ENCODE results near the gene SNAPC4. TPM values are rescaled to one million over a fixed set of nuclear protein-coding genes. Genes with fewer than 3 reads are reported as not detected.

The SNAPC4 gene, protein sequence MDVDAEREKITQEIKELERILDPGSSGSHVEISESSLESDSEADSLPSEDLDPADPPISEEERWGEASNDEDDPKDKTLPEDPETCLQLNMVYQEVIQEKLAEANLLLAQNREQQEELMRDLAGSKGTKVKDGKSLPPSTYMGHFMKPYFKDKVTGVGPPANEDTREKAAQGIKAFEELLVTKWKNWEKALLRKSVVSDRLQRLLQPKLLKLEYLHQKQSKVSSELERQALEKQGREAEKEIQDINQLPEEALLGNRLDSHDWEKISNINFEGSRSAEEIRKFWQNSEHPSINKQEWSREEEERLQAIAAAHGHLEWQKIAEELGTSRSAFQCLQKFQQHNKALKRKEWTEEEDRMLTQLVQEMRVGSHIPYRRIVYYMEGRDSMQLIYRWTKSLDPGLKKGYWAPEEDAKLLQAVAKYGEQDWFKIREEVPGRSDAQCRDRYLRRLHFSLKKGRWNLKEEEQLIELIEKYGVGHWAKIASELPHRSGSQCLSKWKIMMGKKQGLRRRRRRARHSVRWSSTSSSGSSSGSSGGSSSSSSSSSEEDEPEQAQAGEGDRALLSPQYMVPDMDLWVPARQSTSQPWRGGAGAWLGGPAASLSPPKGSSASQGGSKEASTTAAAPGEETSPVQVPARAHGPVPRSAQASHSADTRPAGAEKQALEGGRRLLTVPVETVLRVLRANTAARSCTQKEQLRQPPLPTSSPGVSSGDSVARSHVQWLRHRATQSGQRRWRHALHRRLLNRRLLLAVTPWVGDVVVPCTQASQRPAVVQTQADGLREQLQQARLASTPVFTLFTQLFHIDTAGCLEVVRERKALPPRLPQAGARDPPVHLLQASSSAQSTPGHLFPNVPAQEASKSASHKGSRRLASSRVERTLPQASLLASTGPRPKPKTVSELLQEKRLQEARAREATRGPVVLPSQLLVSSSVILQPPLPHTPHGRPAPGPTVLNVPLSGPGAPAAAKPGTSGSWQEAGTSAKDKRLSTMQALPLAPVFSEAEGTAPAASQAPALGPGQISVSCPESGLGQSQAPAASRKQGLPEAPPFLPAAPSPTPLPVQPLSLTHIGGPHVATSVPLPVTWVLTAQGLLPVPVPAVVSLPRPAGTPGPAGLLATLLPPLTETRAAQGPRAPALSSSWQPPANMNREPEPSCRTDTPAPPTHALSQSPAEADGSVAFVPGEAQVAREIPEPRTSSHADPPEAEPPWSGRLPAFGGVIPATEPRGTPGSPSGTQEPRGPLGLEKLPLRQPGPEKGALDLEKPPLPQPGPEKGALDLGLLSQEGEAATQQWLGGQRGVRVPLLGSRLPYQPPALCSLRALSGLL (N-terminal part only)
- 19.1 and 21.4 TPM in 2 replicates for total RNA-seq (2014; rRNA removed; shearing (Covaris generic))

GRCh38 chr9:136400038-136400834 is at the start of gene SNAPC4:
TSS of gene SNAPC4 (minus strand) at chr9:136400170. CDS start at chr9:136398428, 1,742 bp downstream.

GRCh38 chr9:136439481-136440408 is 39.8 kb upstream of the SNAPC4 start, which contains the start of gene INPP5E:
TSS of gene INPP5E (minus strand) at chr9:136439845. CDS start at chr9:136439419, 426 bp downstream.

DNA sequence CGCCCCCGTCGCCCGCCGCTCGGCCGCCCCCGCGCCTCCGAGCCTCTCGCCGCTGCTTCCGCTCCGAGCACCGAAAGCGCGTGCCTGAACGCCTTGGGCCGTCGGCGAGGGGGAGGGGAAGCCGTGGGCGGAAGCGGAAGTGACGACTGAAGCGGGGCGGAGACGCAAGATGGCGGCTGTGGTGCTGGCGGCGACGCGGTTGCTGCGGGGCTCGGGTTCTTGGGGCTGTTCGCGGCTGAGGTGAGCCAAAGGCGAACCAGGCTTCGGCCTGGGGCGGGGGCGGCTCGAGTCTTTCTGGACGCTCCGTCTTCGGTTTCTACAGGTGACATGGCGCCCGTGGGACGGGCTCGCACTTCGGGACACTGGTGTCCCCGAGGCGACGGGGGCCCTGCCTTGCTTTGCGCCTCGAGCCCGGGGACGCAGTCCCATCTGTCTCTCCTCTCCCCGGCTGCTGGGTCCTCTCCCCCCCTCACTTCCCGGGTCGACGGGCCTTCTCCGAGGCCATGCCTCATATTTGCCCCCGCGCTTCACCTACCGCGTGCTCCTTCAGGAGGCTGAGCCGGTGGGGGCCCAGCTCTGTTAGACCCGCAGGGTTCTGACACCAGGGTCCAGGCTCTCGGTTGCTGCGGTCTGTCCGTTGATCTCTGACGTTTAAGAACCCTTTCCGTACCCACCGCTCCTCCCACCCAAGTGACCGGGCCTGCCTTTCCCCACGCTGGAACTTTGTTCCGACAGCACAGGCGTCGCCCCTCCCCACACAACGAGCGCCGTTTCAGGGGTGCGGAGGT is 10.7 kb upstream of the SNAPC4 start, which contains the start of the genes ENTR1 and PMPCA:
ENTR1 (minus strand) TSS at position 115 of the 788 bp plus-strand sequence. CDS start 217 bp downstream, outside the sequence.
PMPCA (plus strand) TSS at position 159 of the 788 bp plus-strand sequence; CDS start at position 170, 11 bp downstream.

GRCh38 chr9:136373300-136374182 is 26.4 kb downstream of the SNAPC4 start, which contains the start of gene CARD9:
TSS of gene CARD9 (minus strand) at chr9:136373669. CDS start at chr9:136372078, 1,591 bp downstream.

DNA sequence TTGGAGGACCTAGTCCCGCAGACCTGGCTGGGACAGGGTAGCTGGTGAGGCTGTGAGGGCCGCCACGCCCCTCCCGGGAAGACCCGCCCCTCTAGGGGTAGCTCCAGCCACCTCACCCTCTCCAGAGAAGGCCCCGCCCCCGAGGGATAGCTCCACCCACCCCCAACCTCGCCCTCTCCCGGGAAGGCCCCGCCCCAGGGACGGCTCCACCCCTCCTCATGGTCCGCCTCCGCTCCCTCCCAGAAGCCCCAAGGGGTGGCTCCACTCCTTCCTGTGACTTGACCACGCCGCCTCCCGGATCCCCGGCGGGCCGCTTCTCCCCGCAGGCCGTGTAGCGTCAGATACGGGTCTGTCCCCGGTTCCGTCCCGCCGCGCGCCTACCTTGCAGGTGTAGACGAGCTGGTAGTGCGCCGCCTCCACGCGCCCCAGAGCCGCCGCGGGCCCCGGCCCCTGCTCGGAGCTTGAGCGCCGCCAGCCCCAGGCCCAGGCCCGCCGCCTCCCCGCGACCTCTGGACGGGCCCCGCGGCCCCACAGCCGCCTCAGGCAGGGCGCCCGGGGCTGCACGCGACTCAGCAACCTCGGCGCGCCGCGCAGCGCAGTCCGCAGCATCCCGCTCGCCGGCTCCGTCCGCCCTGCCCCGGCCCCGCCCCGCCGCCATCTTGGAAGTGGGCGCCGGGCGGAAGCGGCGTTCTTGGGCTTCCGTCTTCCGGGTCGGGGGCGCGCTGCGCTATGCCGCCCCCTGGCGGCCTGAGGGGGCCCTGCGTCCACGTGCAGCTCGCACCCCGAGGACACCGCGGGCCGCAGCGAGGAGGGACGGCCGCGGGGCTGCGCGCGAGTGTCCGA is 36.6 kb downstream of the SNAPC4 start, which contains the start of gene DNLZ:
DNLZ (minus strand) TSS at position 639 of the 843 bp plus-strand sequence; CDS start at position 609, 30 bp downstream.

Other genes starting within 250 kb of the SNAPC4 start
- gene LHX3, start 195.0 kb downstream of the SNAPC4 start, total RNA-seq (2014; rRNA removed; shearing (Covaris generic)): not detected in 2 replicates
- gene QSOX2, start 154.4 kb downstream of the SNAPC4 start, total RNA-seq (2014; rRNA removed; shearing (Covaris generic)): 26.9 and 30.1 TPM in 2 replicates
- gene CCDC187, start 96.1 kb downstream of the SNAPC4 start, total RNA-seq (2014; rRNA removed; shearing (Covaris generic)): under 0.01 TPM in 1 of 2 replicates, not detected in the other
- gene GPSM1, start 72.6 kb downstream of the SNAPC4 start, total RNA-seq (2014; rRNA removed; shearing (Covaris generic)): 65.9 and 73.6 TPM in 2 replicates
- gene DNLZ, start 36.4 kb downstream of the SNAPC4 start, total RNA-seq (2014; rRNA removed; shearing (Covaris generic)): 50.1 and 56.7 TPM in 2 replicates
- 2.5 and 4.3 TPM in 2 replicates for gene CARD9, start 26.5 kb downstream of the SNAPC4 start, total RNA-seq (2014; rRNA removed; shearing (Covaris generic))
- 128 TPM in 2 replicates for gene ENTR1, start 10.4 kb upstream of the SNAPC4 start, total RNA-seq (2014; rRNA removed; shearing (Covaris generic))
- 96.6 and 103 TPM in 2 replicates for gene PMPCA, start 10.5 kb upstream of the SNAPC4 start, total RNA-seq (2014; rRNA removed; shearing (Covaris generic))
- gene INPP5E, start 39.7 kb upstream of the SNAPC4 start, total RNA-seq (2014; rRNA removed; shearing (Covaris generic)): 11.2 and 11.9 TPM in 2 replicates
- gene SEC16A, start 82.9 kb upstream of the SNAPC4 start, total RNA-seq (2014; rRNA removed; shearing (Covaris generic)): 24.2 and 27.2 TPM in 2 replicates
- gene NOTCH1, start 145.9 kb upstream of the SNAPC4 start, total RNA-seq (2014; rRNA removed; shearing (Covaris generic)): 18.7 and 24.1 TPM in 2 replicates

Measured in A375 (cell line).